ENCODE results near the gene ELAC2. TPM values are rescaled to one million over a fixed set of nuclear protein-coding genes. Genes with fewer than 3 reads are reported as not detected.

ELAC2 gene
- total RNA-seq, 6 experiments from 2014 or later: 49.8 to 63.8 (median 55.7) TPM

GRCh38 chr17:12995106-12995895 is 22.5 kb downstream of the ELAC2 start:
- H3K9me3 Mint-ChIP-seq: no peaks in the 10 kb centered on the region
- no peak overlapping the region for H3K27ac Mint-ChIP-seq
- no peak overlapping the region for H3K4me3 Mint-ChIP-seq
- H3K36me3 Mint-ChIP-seq (ENCODE audit: low read depth): peaks cover 28% of the 10 kb centered on the region
- H3K4me1 Mint-ChIP-seq (ENCODE audit: low read depth): no peaks in the 10 kb centered on the region
- DNase-seq: no peak
- peaks cover 3% of the 10 kb centered on the region; the same call in 1 of the 2 replicates for H3K27me3 Mint-ChIP-seq (ENCODE audit: insufficient read depth)
- no peak for TF ChIP-seq CTCF (IDR thresholded peaks at IDR 0.05)

GRCh38 chr17:12994341-12995074 is 23.3 kb downstream of the ELAC2 start:
- H3K27me3 Mint-ChIP-seq (ENCODE audit: insufficient read depth): peaks cover 6% of the 10 kb centered on the region
- TF ChIP-seq CTCF (IDR thresholded peaks at IDR 0.05): no peak

GRCh38 chr17:12993631-12994030 is 24.2 kb downstream of the ELAC2 start:
- DNase-seq: no peak
- H3K27me3 Mint-ChIP-seq (ENCODE audit: insufficient read depth): peaks cover 6% of the 10 kb centered on the region
- no peaks in the 10 kb centered on the region for H3K9me3 Mint-ChIP-seq
- H3K36me3 Mint-ChIP-seq (ENCODE audit: low read depth): peaks cover 34% of the 10 kb centered on the region
- H3K27ac Mint-ChIP-seq: no peak overlapping the region
- no peaks in the 10 kb centered on the region for H3K4me1 Mint-ChIP-seq (ENCODE audit: low read depth)
- TF ChIP-seq CTCF (IDR thresholded peaks at IDR 0.05): no peak
- H3K4me3 Mint-ChIP-seq: no peak overlapping the region

More at GRCh38 chr17:12994341-12995074, 23.3 kb downstream of the ELAC2 start:
- Mint-ChIP-seq H3K4me3 (no peak overlapping the region), H3K27ac (no peak overlapping the region), H3K36me3 (ENCODE audit: low read depth) (peaks cover 34% of the 10 kb centered on the region), H3K4me1 (ENCODE audit: low read depth) (no peaks in the 10 kb centered on the region), H3K9me3 (no peaks in the 10 kb centered on the region)
- no peak for DNase-seq

GRCh38 chr17:12992676-12993075 is 25.2 kb downstream of the ELAC2 start:
- DNase-seq: no peak
- peaks cover 32% of the 10 kb centered on the region for H3K36me3 Mint-ChIP-seq (ENCODE audit: low read depth)
- no peaks in the 10 kb centered on the region for H3K4me1 Mint-ChIP-seq (ENCODE audit: low read depth)
- peaks cover 10% of the 10 kb centered on the region for H3K27me3 Mint-ChIP-seq (ENCODE audit: insufficient read depth)
- no peak overlapping the region for H3K27ac Mint-ChIP-seq
- no peak overlapping the region for H3K4me3 Mint-ChIP-seq
- TF ChIP-seq CTCF (IDR thresholded peaks at IDR 0.05): no peak
- H3K9me3 Mint-ChIP-seq: no peaks in the 10 kb centered on the region

GRCh38 chr17:12990926-12991325 is 26.9 kb downstream of the ELAC2 start:
- no peak overlapping the region for H3K27ac Mint-ChIP-seq
- no peak for DNase-seq
- TF ChIP-seq CTCF (IDR thresholded peaks at IDR 0.05): no peak
- H3K36me3 Mint-ChIP-seq (ENCODE audit: low read depth): peaks cover 29% of the 10 kb centered on the region
- peaks cover 10% of the 10 kb centered on the region for H3K27me3 Mint-ChIP-seq (ENCODE audit: insufficient read depth)
- H3K4me3 Mint-ChIP-seq: no peak overlapping the region
- H3K4me1 Mint-ChIP-seq (ENCODE audit: low read depth): no peaks in the 10 kb centered on the region
- H3K9me3 Mint-ChIP-seq: no peaks in the 10 kb centered on the region
